Measurements from ENCODE around the gene MTCL1.

The MTCL1 gene

DNA sequence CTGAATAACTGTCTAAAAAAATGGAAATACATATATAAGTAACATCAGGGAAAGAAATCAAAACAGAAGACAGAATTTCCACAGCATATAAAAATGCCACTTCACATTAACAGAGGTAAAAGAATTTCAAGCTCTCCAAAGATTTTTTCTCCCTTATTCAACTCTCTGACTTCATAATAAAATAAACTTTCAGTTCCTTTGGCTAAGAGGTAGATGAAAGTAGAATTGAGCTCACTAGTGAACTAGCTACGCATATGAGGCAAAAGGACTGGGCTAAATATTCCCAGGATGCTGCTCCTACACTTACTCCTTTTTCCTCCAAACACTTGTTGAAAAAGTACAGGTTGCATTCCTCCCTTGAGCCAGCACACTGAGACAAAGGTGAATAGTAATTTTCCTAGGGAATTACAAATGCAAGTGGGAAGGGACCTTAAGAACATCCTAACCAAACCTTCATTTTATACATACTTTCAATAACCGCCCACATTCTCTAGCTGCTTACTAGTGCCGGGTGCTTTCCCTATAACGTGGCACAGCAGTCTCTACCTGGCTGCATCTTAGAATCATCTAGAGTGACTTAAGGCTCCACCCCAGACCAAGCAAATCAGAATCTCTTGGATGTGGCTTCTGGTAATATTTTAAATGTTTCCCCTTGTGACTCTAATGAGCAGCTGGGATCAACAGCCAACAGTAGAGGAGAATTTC is 136.6 kb downstream of the MTCL1 start:
- no peak overlapping the region for H3K9ac ChIP-seq (ENCODE audit: low read depth, low read length)
- no peaks in the 10 kb centered on the region for H3K27me3 ChIP-seq (ENCODE audit: control insufficient read depth, insufficient read depth, low read length)
- H3K27ac ChIP-seq (ENCODE audit: low read depth, low read length), result no peak overlapping the region
- 0 out of 2 replicates have a peak, but pooled peaks cover 4% of the 10 kb centered on the region for H3K4me1 ChIP-seq (ENCODE audit: control insufficient read depth, insufficient read depth, low read length)
- 0 out of 2 replicates have a peak, but pooled peaks cover 9% of the 10 kb centered on the region for H3K9me3 ChIP-seq (ENCODE audit: control insufficient read depth, insufficient read depth, low read length)
- H3K4me3 ChIP-seq (ENCODE audit: low read depth, low read length), result no peak overlapping the region
- no peaks in the 10 kb centered on the region for H3K36me3 ChIP-seq (ENCODE audit: control insufficient read depth, insufficient read depth, low read length)

DNA sequence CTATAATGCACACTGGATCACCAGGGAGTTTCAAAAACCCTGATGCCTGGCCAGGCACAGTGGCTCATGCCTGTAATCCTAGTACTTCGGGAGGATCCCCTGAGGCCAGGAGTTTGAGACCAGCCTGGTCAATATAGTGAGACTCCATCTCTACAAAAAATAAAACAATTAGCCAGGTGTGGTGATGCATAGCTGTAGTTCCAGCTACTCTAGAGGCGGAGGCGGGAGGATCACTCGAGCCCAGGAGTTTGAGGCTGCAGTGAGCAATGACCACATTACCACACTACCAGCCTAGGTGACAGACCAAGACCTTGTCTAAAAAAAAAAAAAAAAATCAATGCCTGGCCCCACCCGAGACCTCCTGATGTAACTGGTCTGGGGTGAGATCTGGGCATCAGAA is 137.2 kb downstream of the MTCL1 start:
- 0 out of 2 replicates have a peak, but pooled peaks cover 4% of the 10 kb centered on the region for H3K9me3 ChIP-seq (ENCODE audit: control insufficient read depth, insufficient read depth, low read length)
- no peak overlapping the region for H3K27ac ChIP-seq (ENCODE audit: low read depth, low read length)
- H3K36me3 ChIP-seq (ENCODE audit: control insufficient read depth, insufficient read depth, low read length), result no peaks in the 10 kb centered on the region
- no peaks in the 10 kb centered on the region for H3K27me3 ChIP-seq (ENCODE audit: control insufficient read depth, insufficient read depth, low read length)
- H3K4me1 ChIP-seq (ENCODE audit: control insufficient read depth, insufficient read depth, low read length), result 0 out of 2 replicates have a peak, but pooled peaks cover 4% of the 10 kb centered on the region
- no peak overlapping the region for H3K4me3 ChIP-seq (ENCODE audit: low read depth, low read length)
- no peak overlapping the region for H3K9ac ChIP-seq (ENCODE audit: low read depth, low read length)

DNA sequence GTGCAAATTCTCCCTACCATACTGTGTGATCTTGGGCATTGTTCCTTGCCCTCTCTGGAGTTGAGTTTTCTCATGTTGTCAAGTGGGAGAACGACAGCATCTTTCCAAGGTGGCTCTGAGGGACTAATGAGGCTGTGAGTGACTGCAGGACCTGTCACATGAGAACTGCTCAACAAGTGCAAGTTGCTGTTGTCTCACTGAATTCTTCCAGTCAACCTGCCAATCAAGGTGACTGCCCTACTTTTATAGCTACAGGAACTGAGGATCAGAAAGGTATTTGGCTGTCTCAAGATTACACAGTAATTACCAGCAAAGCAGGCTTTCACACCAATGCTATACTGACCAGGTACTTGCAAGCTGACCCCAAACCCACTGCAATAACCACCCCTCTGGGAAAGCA is 137.6 kb downstream of the MTCL1 start:
- no peaks in the 10 kb centered on the region for H3K9me3 ChIP-seq (ENCODE audit: control insufficient read depth, insufficient read depth, low read length)
- no peak overlapping the region for H3K27ac ChIP-seq (ENCODE audit: low read depth, low read length)
- no peak overlapping the region for H3K9ac ChIP-seq (ENCODE audit: low read depth, low read length)
- no peaks in the 10 kb centered on the region for H3K36me3 ChIP-seq (ENCODE audit: control insufficient read depth, insufficient read depth, low read length)
- H3K27me3 ChIP-seq (ENCODE audit: control insufficient read depth, insufficient read depth, low read length), result no peaks in the 10 kb centered on the region
- H3K4me3 ChIP-seq (ENCODE audit: low read depth, low read length), result no peak overlapping the region
- 0 out of 2 replicates have a peak, but pooled peaks cover 4% of the 10 kb centered on the region for H3K4me1 ChIP-seq (ENCODE audit: control insufficient read depth, insufficient read depth, low read length)

DNA sequence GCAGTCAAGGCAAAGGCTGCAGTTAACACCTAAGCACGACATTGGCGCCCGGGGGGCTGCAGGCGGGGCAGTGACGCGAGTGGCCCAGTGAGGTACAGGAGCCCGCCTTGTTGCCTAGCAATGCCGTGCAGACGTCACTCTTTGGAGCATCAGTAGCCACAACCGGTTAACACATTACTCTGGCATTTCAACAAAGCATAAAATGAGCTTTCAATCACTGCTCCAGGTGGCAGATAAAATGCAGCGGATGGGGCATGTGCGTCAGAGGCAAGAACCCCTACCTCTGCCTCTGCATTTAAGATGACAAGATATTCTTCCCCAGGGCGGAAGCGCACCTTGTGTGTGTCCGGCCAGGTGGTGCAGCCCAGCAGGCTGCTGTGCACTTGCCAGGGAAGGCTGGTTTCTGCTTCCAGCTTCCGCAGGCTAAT is 139.4 kb downstream of the MTCL1 start:
- Histone ChIP-seq H3K36me3 (ENCODE audit: control insufficient read depth, insufficient read depth, low read length) (no peaks in the 10 kb centered on the region), H3K27me3 (ENCODE audit: control insufficient read depth, insufficient read depth, low read length) (no peaks in the 10 kb centered on the region), H3K27ac (ENCODE audit: low read depth, low read length) (no peak overlapping the region), H3K9ac (ENCODE audit: low read depth, low read length) (no peak overlapping the region), H3K9me3 (ENCODE audit: control insufficient read depth, insufficient read depth, low read length) (no peaks in the 10 kb centered on the region), H3K4me3 (ENCODE audit: low read depth, low read length) (no peak overlapping the region), H3K4me1 (ENCODE audit: control insufficient read depth, insufficient read depth, low read length) (0 out of 2 replicates have a peak, but pooled peaks cover 4% of the 10 kb centered on the region)

DNA sequence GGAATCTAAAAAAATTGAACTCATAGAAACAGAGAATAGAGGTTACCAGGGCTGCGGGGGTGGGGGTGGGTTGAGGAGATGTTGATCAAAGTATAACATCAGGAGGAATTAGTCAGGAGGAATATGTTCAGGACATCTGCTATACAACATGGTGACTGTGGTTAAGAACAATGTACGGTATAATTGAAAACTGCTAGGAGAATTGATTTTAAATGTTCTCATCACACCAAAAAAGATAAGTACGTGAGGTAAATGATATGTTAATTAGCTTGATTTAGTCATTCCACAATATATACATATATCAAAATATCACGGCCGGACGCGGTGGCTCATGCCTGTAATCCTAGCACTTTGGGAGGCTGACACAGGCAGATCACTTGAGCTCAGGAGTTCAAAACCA is 140.2 kb downstream of the MTCL1 start:
- Histone ChIP-seq H3K9ac (ENCODE audit: low read depth, low read length) (no peak overlapping the region), H3K27me3 (ENCODE audit: control insufficient read depth, insufficient read depth, low read length) (no peaks in the 10 kb centered on the region), H3K27ac (ENCODE audit: low read depth, low read length) (no peak overlapping the region), H3K9me3 (ENCODE audit: control insufficient read depth, insufficient read depth, low read length) (no peaks in the 10 kb centered on the region), H3K36me3 (ENCODE audit: control insufficient read depth, insufficient read depth, low read length) (no peaks in the 10 kb centered on the region), H3K4me1 (ENCODE audit: control insufficient read depth, insufficient read depth, low read length) (0 out of 2 replicates have a peak, but pooled peaks cover 4% of the 10 kb centered on the region), H3K4me3 (ENCODE audit: low read depth, low read length) (no peak overlapping the region)

DNA sequence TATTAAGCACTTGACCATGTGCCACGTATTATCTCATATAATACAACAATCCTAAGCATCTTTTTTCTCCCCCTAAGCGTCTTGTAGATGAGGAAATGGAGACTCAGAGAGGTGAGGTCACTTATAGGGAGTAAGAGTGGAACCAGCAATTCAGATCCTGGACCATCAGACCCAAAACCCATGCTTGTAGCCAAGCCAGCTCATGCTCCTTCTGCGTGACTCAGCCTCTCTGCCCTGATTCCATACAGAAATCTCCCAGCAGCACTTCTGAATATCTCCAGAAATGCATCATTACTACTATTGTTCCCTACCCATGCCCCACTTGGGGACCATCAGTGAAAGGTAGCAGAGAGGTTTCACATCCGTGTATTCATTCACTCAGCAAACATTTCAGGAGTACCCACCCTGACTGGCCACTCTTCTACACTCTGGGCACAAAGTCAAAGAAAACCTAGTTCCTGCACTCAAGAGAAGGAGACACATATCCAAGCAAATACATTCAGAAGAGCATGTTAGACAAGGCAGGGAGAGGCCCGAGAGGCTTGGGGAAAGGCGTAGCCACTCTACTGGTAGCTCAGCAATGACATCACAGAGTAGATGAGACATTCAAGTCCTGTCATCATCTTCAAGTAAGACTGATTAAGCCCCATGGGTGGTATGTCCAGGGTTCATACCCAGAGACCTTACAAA is 141.9 kb downstream of the MTCL1 start:
- H3K27me3 ChIP-seq (ENCODE audit: control insufficient read depth, insufficient read depth, low read length), result no peaks in the 10 kb centered on the region
- H3K27ac ChIP-seq (ENCODE audit: low read depth, low read length), result no peak overlapping the region
- no peak overlapping the region for H3K9ac ChIP-seq (ENCODE audit: low read depth, low read length)
- no peaks in the 10 kb centered on the region for H3K36me3 ChIP-seq (ENCODE audit: control insufficient read depth, insufficient read depth, low read length)
- no peaks in the 10 kb centered on the region for H3K9me3 ChIP-seq (ENCODE audit: control insufficient read depth, insufficient read depth, low read length)
- H3K4me1 ChIP-seq (ENCODE audit: control insufficient read depth, insufficient read depth, low read length), result 0 out of 2 replicates have a peak, but pooled peaks cover 4% of the 10 kb centered on the region
- H3K4me3 ChIP-seq (ENCODE audit: low read depth, low read length), result no peak overlapping the region

DNA sequence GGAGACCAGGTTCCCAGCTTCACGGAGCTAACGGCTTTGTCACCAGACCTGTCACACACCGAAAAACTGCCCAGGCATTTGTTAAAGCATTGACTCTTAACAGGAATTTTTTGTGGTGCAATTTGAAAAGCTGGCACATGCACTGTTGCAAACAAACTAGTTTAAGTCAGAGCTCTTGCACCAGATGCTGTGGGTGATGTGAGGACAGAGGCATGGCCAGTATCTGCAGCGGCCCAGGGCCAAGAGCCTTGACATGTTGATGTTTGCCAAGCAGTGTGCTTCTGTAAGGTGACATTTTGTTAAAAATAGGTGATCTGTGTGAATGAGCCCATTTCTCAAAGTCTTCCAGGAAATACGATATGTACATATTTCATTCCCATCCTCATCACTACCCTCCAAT is 142.5 kb downstream of the MTCL1 start:
- Histone ChIP-seq H3K4me1 (ENCODE audit: control insufficient read depth, insufficient read depth, low read length) (0 out of 2 replicates have a peak, but pooled peaks cover 4% of the 10 kb centered on the region), H3K27ac (ENCODE audit: low read depth, low read length) (no peak overlapping the region), H3K36me3 (ENCODE audit: control insufficient read depth, insufficient read depth, low read length) (no peaks in the 10 kb centered on the region), H3K9ac (ENCODE audit: low read depth, low read length) (no peak overlapping the region), H3K27me3 (ENCODE audit: control insufficient read depth, insufficient read depth, low read length) (no peaks in the 10 kb centered on the region), H3K4me3 (ENCODE audit: low read depth, low read length) (no peak overlapping the region), H3K9me3 (ENCODE audit: control insufficient read depth, insufficient read depth, low read length) (no peaks in the 10 kb centered on the region)

DNA sequence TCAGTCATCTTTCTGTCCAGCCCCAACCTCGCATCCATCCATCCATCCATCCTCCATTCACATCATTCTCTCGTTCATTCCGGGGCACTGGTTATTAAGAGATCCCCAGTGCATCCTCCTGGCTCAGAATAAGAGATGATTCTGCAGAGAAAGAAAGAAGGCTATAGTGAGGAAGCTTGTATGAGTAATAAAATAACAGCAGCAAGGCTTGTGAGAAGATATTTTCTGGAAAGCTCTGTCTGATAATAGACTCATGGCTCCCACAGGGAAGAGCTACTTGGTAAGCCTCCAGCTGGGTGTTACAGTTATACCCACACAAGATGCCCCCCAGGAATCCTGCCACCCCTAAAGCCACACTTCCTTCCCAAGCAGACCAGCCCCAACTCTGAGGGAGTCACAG is 143.2 kb downstream of the MTCL1 start:
- H3K9ac ChIP-seq (ENCODE audit: low read depth, low read length), result no peak overlapping the region
- H3K4me3 ChIP-seq (ENCODE audit: low read depth, low read length), result no peak overlapping the region
- H3K27ac ChIP-seq (ENCODE audit: low read depth, low read length), result no peak overlapping the region
- H3K36me3 ChIP-seq (ENCODE audit: control insufficient read depth, insufficient read depth, low read length), result no peaks in the 10 kb centered on the region
- no peaks in the 10 kb centered on the region for H3K27me3 ChIP-seq (ENCODE audit: control insufficient read depth, insufficient read depth, low read length)
- H3K9me3 ChIP-seq (ENCODE audit: control insufficient read depth, insufficient read depth, low read length), result no peaks in the 10 kb centered on the region
- 0 out of 2 replicates have a peak, but pooled peaks cover 4% of the 10 kb centered on the region for H3K4me1 ChIP-seq (ENCODE audit: control insufficient read depth, insufficient read depth, low read length)

DNA sequence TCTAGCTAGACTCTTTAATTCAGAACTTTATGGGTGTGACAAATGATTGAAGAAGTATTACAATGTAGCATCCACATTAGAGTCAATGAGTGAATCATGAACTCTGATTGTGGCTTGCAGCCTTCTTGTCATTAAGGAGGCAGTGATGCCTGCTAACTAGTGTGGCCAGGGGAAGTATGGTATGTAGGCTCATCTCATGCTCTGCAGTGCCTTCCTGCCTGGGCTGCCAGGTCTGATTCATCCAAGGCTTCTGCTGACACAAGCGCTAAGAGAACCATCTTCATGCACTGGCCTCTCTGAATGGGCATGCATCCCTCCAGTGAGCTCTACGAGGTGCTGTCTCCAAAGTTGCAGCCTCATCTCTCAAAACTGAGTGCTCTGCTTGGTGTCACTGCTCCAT is 144.3 kb downstream of the MTCL1 start:
- Histone ChIP-seq H3K36me3 (ENCODE audit: control insufficient read depth, insufficient read depth, low read length) (no peaks in the 10 kb centered on the region), H3K27ac (ENCODE audit: low read depth, low read length) (no peak overlapping the region), H3K4me1 (ENCODE audit: control insufficient read depth, insufficient read depth, low read length) (peaks cover 2% of the 10 kb centered on the region; the same call in 1 of the 2 replicates), H3K9ac (ENCODE audit: low read depth, low read length) (no peak overlapping the region), H3K9me3 (ENCODE audit: control insufficient read depth, insufficient read depth, low read length) (no peaks in the 10 kb centered on the region), H3K27me3 (ENCODE audit: control insufficient read depth, insufficient read depth, low read length) (no peaks in the 10 kb centered on the region), H3K4me3 (ENCODE audit: low read depth, low read length) (no peak overlapping the region)

DNA sequence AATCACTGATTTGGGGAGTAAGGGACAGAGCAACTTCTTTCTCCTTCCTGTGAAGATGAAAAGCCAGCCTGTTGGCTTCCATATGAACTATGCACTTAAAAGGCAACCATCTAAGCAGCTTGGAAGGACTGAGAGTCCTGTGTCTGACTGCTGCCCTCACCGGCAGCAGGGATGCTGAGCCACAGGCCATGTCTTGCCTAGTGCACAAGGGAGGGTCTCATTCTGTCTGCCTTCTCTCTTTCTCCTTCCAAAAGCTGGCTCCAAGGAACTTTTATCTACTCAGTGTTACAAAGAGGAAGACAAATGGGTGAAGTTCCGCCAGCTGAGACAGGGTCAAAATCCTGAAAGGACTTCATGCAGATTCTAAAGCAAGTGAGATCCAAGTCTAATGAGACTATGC is 146.3 kb downstream of the MTCL1 start:
- Histone ChIP-seq H3K9ac (ENCODE audit: low read depth, low read length) (no peak overlapping the region), H3K27me3 (ENCODE audit: control insufficient read depth, insufficient read depth, low read length) (no peaks in the 10 kb centered on the region), H3K9me3 (ENCODE audit: control insufficient read depth, insufficient read depth, low read length) (no peaks in the 10 kb centered on the region), H3K36me3 (ENCODE audit: control insufficient read depth, insufficient read depth, low read length) (no peaks in the 10 kb centered on the region), H3K27ac (ENCODE audit: low read depth, low read length) (no peak overlapping the region), H3K4me1 (ENCODE audit: control insufficient read depth, insufficient read depth, low read length) (peaks cover 11% of the 10 kb centered on the region; the same call in 1 of the 2 replicates), H3K4me3 (ENCODE audit: low read depth, low read length) (no peak overlapping the region)

DNA sequence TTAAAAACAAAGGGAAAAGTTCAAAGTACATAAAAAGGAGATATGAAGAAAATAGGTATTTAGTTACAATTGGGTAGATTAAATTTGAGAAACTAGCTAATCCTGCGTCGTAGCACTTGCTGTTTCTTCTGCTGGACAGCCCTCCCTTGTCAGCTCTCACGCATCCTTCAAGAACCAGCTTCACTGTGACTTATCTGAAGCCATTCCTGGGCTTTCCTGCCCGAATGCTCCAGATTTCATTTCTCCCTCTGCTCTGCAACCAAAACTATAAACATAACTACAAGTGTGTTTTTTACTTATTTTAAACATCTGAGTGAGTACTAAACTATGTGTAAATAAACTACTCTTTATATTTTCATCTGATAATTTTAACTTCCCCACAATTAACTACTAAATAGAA is 149.2 kb downstream of the MTCL1 start:
- H3K36me3 ChIP-seq (ENCODE audit: control insufficient read depth, insufficient read depth, low read length), result no peaks in the 10 kb centered on the region
- no peaks in the 10 kb centered on the region for H3K9me3 ChIP-seq (ENCODE audit: control insufficient read depth, insufficient read depth, low read length)
- H3K9ac ChIP-seq (ENCODE audit: low read depth, low read length), result no peak overlapping the region
- no peak overlapping the region for H3K4me3 ChIP-seq (ENCODE audit: low read depth, low read length)
- no peaks in the 10 kb centered on the region for H3K27me3 ChIP-seq (ENCODE audit: control insufficient read depth, insufficient read depth, low read length)
- peaks cover 16% of the 10 kb centered on the region; the same call in 1 of the 2 replicates for H3K4me1 ChIP-seq (ENCODE audit: control insufficient read depth, insufficient read depth, low read length)
- H3K27ac ChIP-seq (ENCODE audit: low read depth, low read length), result no peak overlapping the region
